Fibroblast of pulmonary artery (primary cell): ENCODE measurements around the gene SHC1.

ENCODE experiments used
- DNase-seq: peaks from one replicate; pipeline ENCODE4 v3.0.0-alpha.2; 2010; ENCODE audit warnings: low read depth
- H3K4me3 ChIP-seq: replicated peaks from 2 replicates; pipeline ENCODE4 v1.5.1; 2011; ENCODE audit warnings: low read depth, mild to moderate bottlenecking, control low read depth, low read length, moderate library complexity
- TF ChIP-seq, protein P1 (sequence below): IDR thresholded peaks from 2 replicates; pipeline ENCODE4 v1.5.1; 2011; ENCODE audit warnings: mild to moderate bottlenecking, control low read depth, low read length, inconsistent platforms; ENCODE audit errors: missing control alignments

SHC1 gene

DNA sequence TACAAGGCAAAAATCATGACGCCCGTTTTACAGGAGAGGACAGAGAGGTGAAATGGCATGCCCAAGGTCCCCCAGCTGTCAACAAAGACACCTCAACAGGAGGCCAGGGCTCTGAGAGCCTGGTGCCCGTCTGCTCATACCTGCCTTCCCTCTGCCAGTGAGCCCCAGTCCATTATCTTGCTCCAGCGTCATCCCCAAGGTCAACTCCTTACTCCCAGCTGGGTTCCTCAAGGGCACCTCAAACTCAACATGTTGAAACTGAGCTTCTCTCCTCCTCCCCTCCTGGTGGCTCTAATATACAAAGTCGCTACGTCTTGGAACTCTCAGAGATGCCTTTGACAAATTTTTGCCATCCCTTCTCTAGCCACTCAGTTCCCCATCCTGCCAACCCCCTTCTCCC lies 17.9 kb downstream of the SHC1 start:
- H3K4me3 ChIP-seq = no peak overlapping the region
- TF ChIP-seq, protein P1, sequence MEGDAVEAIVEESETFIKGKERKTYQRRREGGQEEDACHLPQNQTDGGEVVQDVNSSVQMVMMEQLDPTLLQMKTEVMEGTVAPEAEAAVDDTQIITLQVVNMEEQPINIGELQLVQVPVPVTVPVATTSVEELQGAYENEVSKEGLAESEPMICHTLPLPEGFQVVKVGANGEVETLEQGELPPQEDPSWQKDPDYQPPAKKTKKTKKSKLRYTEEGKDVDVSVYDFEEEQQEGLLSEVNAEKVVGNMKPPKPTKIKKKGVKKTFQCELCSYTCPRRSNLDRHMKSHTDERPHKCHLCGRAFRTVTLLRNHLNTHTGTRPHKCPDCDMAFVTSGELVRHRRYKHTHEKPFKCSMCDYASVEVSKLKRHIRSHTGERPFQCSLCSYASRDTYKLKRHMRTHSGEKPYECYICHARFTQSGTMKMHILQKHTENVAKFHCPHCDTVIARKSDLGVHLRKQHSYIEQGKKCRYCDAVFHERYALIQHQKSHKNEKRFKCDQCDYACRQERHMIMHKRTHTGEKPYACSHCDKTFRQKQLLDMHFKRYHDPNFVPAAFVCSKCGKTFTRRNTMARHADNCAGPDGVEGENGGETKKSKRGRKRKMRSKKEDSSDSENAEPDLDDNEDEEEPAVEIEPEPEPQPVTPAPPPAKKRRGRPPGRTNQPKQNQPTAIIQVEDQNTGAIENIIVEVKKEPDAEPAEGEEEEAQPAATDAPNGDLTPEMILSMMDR = no peak
- no peak for DNase-seq

DNA sequence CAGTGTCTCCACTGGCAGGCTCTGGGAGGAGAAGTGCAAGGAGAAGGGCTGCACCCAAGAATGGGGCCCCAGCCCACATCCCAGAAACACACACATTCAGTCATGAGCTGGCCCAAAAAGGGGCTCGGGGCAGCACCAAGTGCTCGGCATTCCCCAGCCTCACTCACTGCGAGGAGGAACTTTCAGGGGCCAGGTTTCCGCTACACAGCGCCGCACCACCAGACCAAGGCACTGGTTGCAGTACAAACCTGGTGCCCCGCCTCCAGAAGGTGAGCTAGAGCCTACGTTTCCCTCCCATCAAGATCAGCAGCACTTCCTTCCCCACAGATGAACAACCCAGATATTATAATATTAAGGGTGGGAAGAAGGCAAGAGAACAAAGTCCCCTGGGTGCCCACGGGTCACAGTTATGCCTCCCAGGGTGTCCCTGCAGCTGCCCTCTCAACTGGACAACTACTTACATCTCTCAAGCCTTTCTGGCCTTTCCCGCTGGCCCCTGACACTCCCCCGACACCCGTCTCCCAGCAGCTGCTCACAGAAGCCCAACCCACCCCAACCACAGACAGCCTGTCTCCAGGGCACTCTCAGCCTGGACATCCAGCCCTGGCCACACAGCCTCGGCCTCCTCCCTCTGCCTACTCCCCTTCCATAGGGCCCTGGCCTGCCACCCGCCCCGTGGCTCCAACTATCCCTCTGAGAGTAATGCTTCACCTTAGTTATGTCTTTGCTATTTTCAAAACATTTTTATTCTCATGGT lies 18.5 kb downstream of the SHC1 start:
- no peak for DNase-seq
- TF ChIP-seq, protein P1 = no peak
- no peak overlapping the region for H3K4me3 ChIP-seq

DNA sequence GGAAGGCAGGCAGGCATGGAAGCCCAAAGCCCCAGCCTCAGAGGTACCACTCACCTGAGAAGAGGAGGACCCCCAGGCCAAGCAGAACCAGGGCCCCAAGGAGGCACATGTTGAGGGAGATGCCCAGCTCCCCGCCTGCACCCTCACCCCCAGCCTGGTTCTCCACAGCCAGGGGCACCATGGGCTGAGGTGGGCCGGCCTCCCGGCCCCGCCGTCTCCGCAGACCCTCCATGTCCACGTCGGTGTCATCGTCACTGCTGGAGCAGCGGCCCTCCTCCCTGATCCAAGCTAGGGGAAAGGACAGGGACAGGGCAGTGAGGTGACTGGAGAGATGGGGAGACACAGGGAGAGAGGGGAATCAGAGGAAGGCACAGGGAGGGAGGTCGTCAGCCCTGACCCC lies 22.5 kb downstream of the SHC1 start:
- TF ChIP-seq, protein P1 = no peak
- DNase-seq = no peak
- no peak overlapping the region for H3K4me3 ChIP-seq

DNA sequence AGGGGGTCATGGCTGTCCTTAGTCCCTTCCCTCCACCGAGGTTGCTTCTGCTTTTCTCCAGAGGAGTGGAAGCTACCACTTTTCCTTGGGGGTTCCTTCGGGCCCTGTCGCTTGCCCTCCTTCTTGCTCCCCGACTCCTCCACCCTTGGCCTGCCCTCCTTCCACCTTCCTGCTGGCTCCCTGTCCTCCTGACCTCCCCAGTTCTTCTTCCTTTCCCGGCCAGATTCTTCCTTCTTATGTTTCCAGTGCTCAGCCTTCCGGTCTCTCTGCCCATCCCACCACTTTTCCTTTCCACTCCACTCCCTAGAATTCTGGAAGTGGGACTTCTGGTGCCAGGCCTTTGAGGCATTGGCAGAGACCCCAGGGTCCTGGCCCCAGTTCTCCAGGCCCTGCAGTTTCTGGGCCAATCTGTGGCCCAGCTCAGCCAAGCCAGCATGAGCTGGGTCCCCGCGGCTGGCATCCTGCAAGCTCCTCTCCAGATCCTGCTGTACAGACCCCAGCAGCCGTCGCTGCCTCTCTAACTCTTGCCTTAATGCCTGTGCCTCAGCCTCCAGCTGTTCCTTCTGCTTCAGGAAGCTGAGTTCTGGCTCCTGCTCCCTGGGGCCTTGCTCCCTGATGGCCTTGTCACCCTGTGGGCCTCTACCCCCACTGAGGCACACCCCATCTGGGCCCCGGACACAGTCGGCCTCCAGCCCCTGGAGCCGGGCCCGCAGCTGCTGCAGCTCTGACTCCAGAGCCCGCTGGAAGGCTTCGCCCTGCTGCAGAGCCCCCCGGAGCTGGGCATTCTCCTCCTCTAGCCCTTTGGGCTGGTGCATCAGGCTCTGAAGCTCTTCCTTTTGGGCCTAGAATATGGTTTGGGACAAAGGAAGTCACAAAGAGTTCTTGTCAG lies 24.3 kb downstream of the SHC1 start:
- TF ChIP-seq, protein P1 = no peak
- no peak for DNase-seq
- no peak overlapping the region for H3K4me3 ChIP-seq

DNA sequence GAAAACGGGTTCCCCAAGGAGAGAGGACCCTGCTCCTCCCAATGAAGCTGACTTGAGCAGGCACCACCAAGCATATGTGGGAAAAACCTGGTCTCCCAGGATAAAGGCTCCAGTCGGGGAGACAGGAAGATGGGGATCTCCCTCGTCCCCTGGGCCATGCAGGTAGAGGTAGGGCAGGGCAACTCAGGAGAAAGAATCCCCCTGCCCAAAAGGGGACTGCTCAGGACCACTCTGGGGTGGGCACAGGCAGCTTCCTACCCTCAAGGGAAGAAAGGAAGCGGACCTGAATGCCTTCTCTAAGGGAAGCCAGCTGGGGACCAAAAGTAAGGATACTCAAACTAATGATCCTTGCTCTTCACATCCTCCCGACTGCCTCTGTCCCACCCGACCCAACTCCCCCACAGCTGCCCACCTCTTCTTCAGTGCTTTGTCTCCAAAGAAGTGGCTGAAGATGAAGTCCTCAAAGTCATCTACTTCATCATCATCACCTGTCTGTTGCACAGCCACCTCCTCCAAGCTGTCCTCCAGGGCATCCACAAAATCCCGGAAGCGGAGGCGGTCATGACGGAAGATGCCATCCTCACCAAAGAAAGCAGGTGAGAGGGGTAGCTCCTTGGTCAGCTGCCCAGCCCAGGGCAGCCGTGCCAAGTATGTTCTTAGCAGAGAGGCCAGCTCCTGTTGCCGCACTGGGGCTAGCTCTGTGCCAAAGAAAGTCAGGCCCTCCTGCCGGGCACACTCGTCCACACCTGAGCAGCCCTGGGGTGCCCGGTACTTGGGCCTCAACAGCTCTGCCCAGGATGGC lies 25.2 kb downstream of the SHC1 start:
- TF ChIP-seq, protein P1 = no peak
- no peak for DNase-seq
- no peak overlapping the region for H3K4me3 ChIP-seq

DNA sequence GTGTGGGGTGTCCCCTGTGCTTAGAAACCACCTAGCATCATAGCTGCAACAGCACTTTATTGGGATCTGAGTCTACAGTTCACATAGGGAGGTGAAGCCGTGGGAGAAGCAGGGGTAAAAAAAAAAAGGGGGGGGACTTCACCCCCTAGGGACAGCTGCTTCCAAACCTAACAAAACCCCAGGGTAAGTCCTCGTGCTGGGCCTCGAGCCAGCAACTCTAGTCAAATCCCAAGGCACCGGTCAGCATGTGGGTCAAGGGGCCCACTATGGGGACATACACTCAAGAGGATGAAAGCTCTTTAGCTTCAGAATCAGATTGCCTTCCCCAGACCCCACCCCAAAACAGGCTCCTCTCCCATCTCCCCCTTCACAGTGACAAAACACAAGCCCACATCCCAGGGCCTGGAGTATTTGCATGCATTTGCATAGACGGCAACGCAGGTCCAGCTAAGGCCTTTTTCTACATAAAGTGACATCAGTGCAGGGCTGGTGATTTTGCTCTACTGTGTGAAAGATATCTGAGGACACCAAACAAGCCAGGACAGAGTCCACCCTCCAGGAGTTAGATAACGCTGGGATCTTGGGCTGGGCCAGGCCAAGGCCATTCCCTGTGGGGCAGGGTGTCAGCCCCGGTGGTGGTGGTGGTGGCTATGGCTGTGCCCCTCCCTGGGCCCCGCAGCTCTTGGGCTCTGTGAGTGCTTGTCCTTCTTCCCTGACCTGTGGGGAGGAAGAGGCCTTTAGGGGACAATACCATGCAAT lies 26.0 kb downstream of the SHC1 start:
- no peak for DNase-seq
- TF ChIP-seq, protein P1 = no peak
- no peak overlapping the region for H3K4me3 ChIP-seq
